Mesenchymal stem cell (in vitro differentiated cells and primary cell): Measurements from ENCODE around the gene LRRC51.

Source experiments
- DNase-seq: peaks from one replicate; pipeline ENCODE4 v3.0.0-alpha.2; 2013
- H2AFZ ChIP-seq: one replicate; pipeline ENCODE4 v1.6.1; 2013; ENCODE audit warnings: low read depth, mild to moderate bottlenecking, control low read depth, inconsistent platforms, low read length, moderate library complexity
- H2AK5ac ChIP-seq: 2 replicates; pipeline ENCODE4 v1.6.1; 2013; ENCODE audit warnings: low read length, moderate library complexity, mild to moderate bottlenecking, inconsistent platforms; ENCODE audit not compliant: severe bottlenecking
- H2BK120ac ChIP-seq: one replicate; pipeline ENCODE4 v1.6.1; 2013; ENCODE audit warnings: low read depth, mild to moderate bottlenecking, inconsistent platforms, low read length, moderate library complexity
- H2BK12ac ChIP-seq, 2 experiments: one replicate each; pipeline ENCODE4 v1.6.1; 2013; ENCODE audit warnings: inconsistent platforms in 2 of 2, low read length in 2 of 2, mild to moderate bottlenecking in 2 of 2, moderate library complexity in 2 of 2, control low read depth in 1 of 2
- H2BK15ac ChIP-seq: one replicate; pipeline ENCODE4 v1.6.1; 2013; ENCODE audit warnings: mild to moderate bottlenecking, low read depth, inconsistent platforms; ENCODE audit not compliant: poor library complexity, severe bottlenecking
- H2BK5ac ChIP-seq: 2 replicates; pipeline ENCODE4 v1.6.1; 2013; ENCODE audit warnings: low read depth, mild to moderate bottlenecking, low read length, control low read depth, inconsistent platforms; ENCODE audit not compliant: poor library complexity, severe bottlenecking
- H3K14ac ChIP-seq, 2 experiments: one replicate each; pipeline ENCODE4 v1.6.1; 2013; ENCODE audit warnings: inconsistent platforms in 2 of 2, low read length in 2 of 2, control low read depth in 1 of 2, mild to moderate bottlenecking in 1 of 2, moderate library complexity in 1 of 2
- H3K18ac ChIP-seq, 2 experiments: one replicate each; pipeline ENCODE4 v1.6.1; 2013; ENCODE audit warnings: inconsistent platforms in 2 of 2, low read length in 2 of 2, control low read depth in 1 of 2, low read depth in 1 of 2, mild to moderate bottlenecking in 1 of 2
- H3K23ac ChIP-seq, 2 experiments: one replicate each; pipeline ENCODE4 v1.6.1; 2013; ENCODE audit warnings: inconsistent platforms in 2 of 2, low read length in 2 of 2, mild to moderate bottlenecking in 2 of 2, moderate library complexity in 2 of 2, control low read depth in 1 of 2
- H3K27ac ChIP-seq: 2 replicates; pipeline ENCODE4 v1.5.1; 2013; ENCODE audit warnings: mild to moderate bottlenecking, moderate library complexity, low read length, control low read depth, inconsistent platforms; ENCODE audit not compliant: poor library complexity, severe bottlenecking
- H3K27me3 ChIP-seq, 2 experiments: 2 replicates each; pipeline versions ENCODE4 v1.6.1 to v1.7.0; 2013; ENCODE audit warnings: low read length in 2 of 2, mild to moderate bottlenecking in 2 of 2, moderate library complexity in 2 of 2, control low read depth in 1 of 2, inconsistent platforms in 1 of 2; ENCODE audit not compliant: control insufficient read depth in 1 of 2, insufficient read depth in 1 of 2
- H3K36me3 ChIP-seq, 2 experiments: 2 replicates each; pipeline versions ENCODE4 v1.6.1 to v1.7.0; 2013; ENCODE audit warnings: low read length in 2 of 2, control low read depth in 1 of 2, inconsistent platforms in 1 of 2, low read depth in 1 of 2, mild to moderate bottlenecking in 1 of 2; ENCODE audit not compliant: insufficient read depth in 2 of 2, control insufficient read depth in 1 of 2
- H3K4ac ChIP-seq, 2 experiments: one replicate each; pipeline ENCODE4 v1.6.1; 2013; ENCODE audit warnings: inconsistent platforms in 2 of 2, low read length in 2 of 2, mild to moderate bottlenecking in 2 of 2, moderate library complexity in 2 of 2, control low read depth in 1 of 2, low read depth in 1 of 2
- H3K4me1 ChIP-seq: 2 replicates; pipeline ENCODE4 v1.6.1; 2013; ENCODE audit warnings: low read depth, low read length, control low read depth; ENCODE audit not compliant: control insufficient read depth, insufficient read depth
- H3K4me2 ChIP-seq: 2 replicates; pipeline ENCODE4 v1.6.1; 2013; ENCODE audit warnings: low read length, mild to moderate bottlenecking, inconsistent platforms; ENCODE audit not compliant: poor library complexity, severe bottlenecking
- H3K4me3 ChIP-seq, 2 experiments: 2 replicates each; pipeline versions ENCODE4 v1.5.1 to v1.7.0; 2013; ENCODE audit warnings: low read length in 2 of 2, mild to moderate bottlenecking in 2 of 2, control low read depth in 1 of 2, low read depth in 1 of 2; ENCODE audit not compliant: insufficient read depth in 1 of 2
- H3K79me1 ChIP-seq: replicated peaks from 2 replicates; pipeline ENCODE4 v1.6.1; 2013; ENCODE audit warnings: mild to moderate bottlenecking, control low read depth, low read length, inconsistent platforms; ENCODE audit not compliant: poor library complexity, severe bottlenecking
- H3K9ac ChIP-seq: 2 replicates; pipeline ENCODE4 v1.7.0; 2013; ENCODE audit warnings: mild to moderate bottlenecking, low read length, moderate library complexity
- H3K9me3 ChIP-seq: 2 replicates; pipeline ENCODE4 v1.7.0; 2013; ENCODE audit warnings: mild to moderate bottlenecking, low read length; ENCODE audit not compliant: control insufficient read depth
- H4K8ac ChIP-seq: one replicate; pipeline ENCODE4 v1.6.1; 2013; ENCODE audit warnings: inconsistent platforms, mild to moderate bottlenecking, low read length, moderate library complexity
- H4K91ac ChIP-seq: one replicate; pipeline ENCODE4 v1.6.1; 2013; ENCODE audit warnings: mild to moderate bottlenecking, low read length, inconsistent platforms
- WGBS: methylation state at CpG from one replicate; pipeline ENCODE4 v1.1.7; 2013; ENCODE audit warnings: mixed read lengths; 5-methylcytosine and 5-hydroxymethylcytosine counted together

Gene LRRC51

GRCh38 chr11:72122607-72123006, 42.0 kb downstream of the LRRC51 start:
- no peak overlapping the region for H2BK5ac ChIP-seq
- H3K27ac ChIP-seq, result no peak overlapping the region
- 85% methylated on average over 1 of the region's 1 CpG for WGBS
- H4K8ac ChIP-seq, result no peak overlapping the region
- DNase-seq, result no peak
- H3K79me1 ChIP-seq, result no peaks in the 10 kb centered on the region
- H3K4ac ChIP-seq, result no peak overlapping the region
- H2BK15ac ChIP-seq, result no peak overlapping the region
- no peak overlapping the region for H2BK120ac ChIP-seq
- peaks cover 0 to 9% of the 10 kb centered on the region in 2 experiments for H3K36me3 ChIP-seq
- no peaks in the 10 kb centered on the region for H3K4me1 ChIP-seq
- H3K9me3 ChIP-seq, result no peaks in the 10 kb centered on the region
- no peak overlapping the region for H3K9ac ChIP-seq
- no peak overlapping the region for H4K91ac ChIP-seq
- no peak overlapping the region for H3K4me3 ChIP-seq
- no peak overlapping the region for H2AK5ac ChIP-seq
- no peaks in the 10 kb centered on the region for H3K27me3 ChIP-seq
- H3K14ac ChIP-seq, result no peak overlapping the region
- H3K18ac ChIP-seq, result no peak overlapping the region
- H3K4me2 ChIP-seq, result no peak overlapping the region
- no peak overlapping the region for H3K23ac ChIP-seq
- no peak overlapping the region for H2AFZ ChIP-seq
- H2BK12ac ChIP-seq, result no peak overlapping the region

- Histone ChIP-seq H3K4me2 (no peak overlapping the region), H3K27me3 (no peaks in the 10 kb centered on the region), H2BK12ac (no peak overlapping the region), H3K18ac (no peak overlapping the region), H3K4me3 (no peak overlapping the region), H3K9ac (no peak overlapping the region), H4K8ac (no peak overlapping the region), H2AK5ac (no peak overlapping the region), H3K4ac (no peak overlapping the region), H3K9me3 (no peaks in the 10 kb centered on the region), H2BK5ac (no peak overlapping the region), H3K79me1 (no peaks in the 10 kb centered on the region), H3K4me1 (no peaks in the 10 kb centered on the region), H3K14ac (no peak overlapping the region), H2BK15ac (no peak overlapping the region), H2AFZ (no peak overlapping the region), H3K36me3 (peaks cover 0 to 8% of the 10 kb centered on the region in 2 experiments), H4K91ac (no peak overlapping the region), H2BK120ac (no peak overlapping the region), H3K23ac (no peak overlapping the region), H3K27ac (no peak overlapping the region)
- 71% methylated on average over 3 of the region's 3 CpGs for WGBS
- DNase-seq, result no peak
Observed at GRCh38 chr11:72123117-72123653, 42.5 kb downstream of the LRRC51 start.

- Histone ChIP-seq H3K18ac (no peak overlapping the region), H3K4ac (no peak overlapping the region), H3K79me1 (no peaks in the 10 kb centered on the region), H3K4me2 (no peak overlapping the region), H3K4me1 (no peaks in the 10 kb centered on the region), H3K27ac (no peak overlapping the region), H4K8ac (no peak overlapping the region), H2BK120ac (no peak overlapping the region), H3K36me3 (peaks cover 0 to 8% of the 10 kb centered on the region in 2 experiments), H2BK12ac (no peak overlapping the region), H2BK5ac (no peak overlapping the region), H2AK5ac (no peak overlapping the region), H3K23ac (no peak overlapping the region), H3K9me3 (no peaks in the 10 kb centered on the region), H2BK15ac (no peak overlapping the region), H3K27me3 (no peaks in the 10 kb centered on the region), H4K91ac (no peak overlapping the region), H2AFZ (no peak overlapping the region), H3K14ac (no peak overlapping the region), H3K4me3 (no peak overlapping the region), H3K9ac (no peak overlapping the region)
- no peak for DNase-seq
- 90% methylated on average over 6 of the region's 6 CpGs for WGBS
Observed at GRCh38 chr11:72124046-72124445, 43.4 kb downstream of the LRRC51 start.

- Histone ChIP-seq H3K79me1 (no peaks in the 10 kb centered on the region), H3K9me3 (no peaks in the 10 kb centered on the region), H2AFZ (no peak overlapping the region), H3K4me3 (no peak overlapping the region), H3K27me3 (no peaks in the 10 kb centered on the region), H2BK15ac (no peak overlapping the region), H3K18ac (no peak overlapping the region), H3K4me1 (no peaks in the 10 kb centered on the region), H3K9ac (no peak overlapping the region), H3K36me3 (peaks cover 0 to 3% of the 10 kb centered on the region in 2 experiments), H3K23ac (no peak overlapping the region), H4K91ac (no peak overlapping the region), H4K8ac (no peak overlapping the region), H2BK12ac (no peak overlapping the region), H3K27ac (no peak overlapping the region), H3K4ac (no peak overlapping the region), H3K4me2 (no peak overlapping the region), H3K14ac (no peak overlapping the region), H2BK120ac (no peak overlapping the region), H2BK5ac (no peak overlapping the region), H2AK5ac (no peak overlapping the region)
- WGBS, result no CpG with 5 or more reads among the region's 1 CpG
- no peak for DNase-seq
Observed at GRCh38 chr11:72125956-72126355, 45.3 kb downstream of the LRRC51 start.
